Measurements from ENCODE around the gene UNC5C. TPM values are rescaled to one million over a fixed set of nuclear protein-coding genes. Genes with fewer than 3 reads are reported as not detected.
A peak's percentile ranks its signal among the peaks of the same experiment; 100 is the strongest.

UNC5C gene
- total RNA-seq, 1 experiment from 2014 or later: 0.50 TPM

DNA sequence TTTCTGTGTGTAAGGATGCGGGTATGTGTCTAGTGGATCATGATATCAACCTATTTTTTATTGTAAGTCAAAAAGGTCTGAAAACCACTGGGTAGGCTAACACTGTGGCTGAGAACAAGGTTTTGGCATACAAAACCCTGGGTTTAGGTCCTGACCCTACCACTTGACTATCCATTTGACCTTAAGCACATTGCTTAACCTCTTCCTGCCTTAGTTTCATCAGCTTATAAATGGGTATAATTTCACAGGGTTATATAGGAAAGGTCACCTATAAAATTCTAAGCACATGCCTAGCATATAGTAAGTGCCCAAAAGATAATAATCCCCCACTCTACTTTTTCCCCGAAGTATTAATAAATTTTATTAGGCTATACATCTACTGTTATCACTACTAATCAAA lies 263.0 kb downstream of the UNC5C start:
- in situ Hi-C loops (cut with HindIII; ENCODE audit: low pct_unique_long_range_greater_than_20kb, low sequenced_read_pairs): no loop called here

DNA sequence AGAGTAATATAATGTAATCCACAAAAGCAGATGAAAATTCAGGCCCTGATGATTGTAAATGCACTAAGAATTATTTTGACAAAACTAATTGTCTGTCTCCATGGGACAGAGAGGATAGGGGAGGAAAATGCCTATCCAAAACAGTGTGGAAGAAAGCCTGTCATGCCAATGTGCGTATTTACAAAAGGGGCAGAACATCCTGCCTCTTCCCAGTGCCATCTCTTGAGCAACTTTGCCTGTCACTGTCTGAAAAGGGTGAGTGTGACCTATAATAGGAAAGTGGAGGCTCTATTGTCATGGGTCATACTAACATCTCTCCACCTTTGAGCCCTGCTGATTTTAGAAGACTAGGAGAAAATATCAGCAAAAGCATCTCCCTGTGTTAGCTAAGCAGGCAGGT lies 264.1 kb downstream of the UNC5C start:
- DNase-seq (ENCODE audit: low read depth, low spot score): no peak
- in situ Hi-C loops (cut with HindIII; ENCODE audit: low pct_unique_long_range_greater_than_20kb, low sequenced_read_pairs): no loop called here

More for the DNA sequence above, 263.0 kb downstream of the UNC5C start:
- DNase-seq (ENCODE audit: low read depth, low spot score): no peak

DNA sequence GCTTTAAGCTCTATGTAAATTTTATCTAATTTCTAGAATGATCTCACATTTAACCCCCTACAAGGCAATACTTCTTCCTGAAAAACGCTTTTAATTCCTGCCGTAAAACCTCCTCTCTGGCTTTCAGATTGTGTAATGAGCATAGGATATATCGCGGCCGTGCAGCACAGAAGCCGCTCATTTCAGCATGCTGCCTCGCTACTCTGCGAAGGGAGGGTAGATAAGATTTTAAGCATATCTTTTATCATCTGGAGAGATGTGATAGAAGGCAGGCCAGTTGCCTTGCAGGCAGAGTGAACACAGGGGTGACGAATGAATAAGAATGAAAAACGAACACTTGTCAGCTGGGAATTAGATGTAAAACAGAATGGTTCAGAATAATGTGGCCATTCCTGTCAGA lies 265.5 kb downstream of the UNC5C start:
- in situ Hi-C loops (cut with HindIII; ENCODE audit: low pct_unique_long_range_greater_than_20kb, low sequenced_read_pairs): no loop called here
- DNase-seq (ENCODE audit: low read depth, low spot score): no peak

- DNase-seq (ENCODE audit: low read depth, low spot score): no peak
- in situ Hi-C loops (cut with HindIII; ENCODE audit: low pct_unique_long_range_greater_than_20kb, low sequenced_read_pairs): no loop called here
Measured at GRCh38 chr4:95272797-95273196, 276.0 kb downstream of the UNC5C start.

DNA sequence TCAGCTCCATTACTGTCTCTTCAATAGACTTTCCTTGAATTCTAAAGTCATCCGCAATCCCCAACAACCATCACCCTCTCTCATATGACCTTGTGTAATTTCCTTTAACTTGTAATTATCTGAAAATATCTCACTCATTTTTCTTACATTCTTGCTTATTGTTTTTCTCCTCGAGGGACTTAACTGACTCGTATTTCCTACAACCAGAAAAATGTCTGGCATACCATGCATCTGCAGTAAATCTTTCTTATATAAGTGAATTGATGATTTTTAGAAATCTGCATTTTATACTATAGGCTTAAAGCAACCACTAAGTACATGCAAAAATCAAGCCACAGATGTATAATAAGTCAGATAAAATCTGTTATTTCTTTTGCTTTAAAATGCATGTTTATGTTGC lies 276.7 kb downstream of the UNC5C start:
- DNase-seq (ENCODE audit: low read depth, low spot score): no peak
- in situ Hi-C loops (cut with HindIII; ENCODE audit: low pct_unique_long_range_greater_than_20kb, low sequenced_read_pairs): no loop called here

DNA sequence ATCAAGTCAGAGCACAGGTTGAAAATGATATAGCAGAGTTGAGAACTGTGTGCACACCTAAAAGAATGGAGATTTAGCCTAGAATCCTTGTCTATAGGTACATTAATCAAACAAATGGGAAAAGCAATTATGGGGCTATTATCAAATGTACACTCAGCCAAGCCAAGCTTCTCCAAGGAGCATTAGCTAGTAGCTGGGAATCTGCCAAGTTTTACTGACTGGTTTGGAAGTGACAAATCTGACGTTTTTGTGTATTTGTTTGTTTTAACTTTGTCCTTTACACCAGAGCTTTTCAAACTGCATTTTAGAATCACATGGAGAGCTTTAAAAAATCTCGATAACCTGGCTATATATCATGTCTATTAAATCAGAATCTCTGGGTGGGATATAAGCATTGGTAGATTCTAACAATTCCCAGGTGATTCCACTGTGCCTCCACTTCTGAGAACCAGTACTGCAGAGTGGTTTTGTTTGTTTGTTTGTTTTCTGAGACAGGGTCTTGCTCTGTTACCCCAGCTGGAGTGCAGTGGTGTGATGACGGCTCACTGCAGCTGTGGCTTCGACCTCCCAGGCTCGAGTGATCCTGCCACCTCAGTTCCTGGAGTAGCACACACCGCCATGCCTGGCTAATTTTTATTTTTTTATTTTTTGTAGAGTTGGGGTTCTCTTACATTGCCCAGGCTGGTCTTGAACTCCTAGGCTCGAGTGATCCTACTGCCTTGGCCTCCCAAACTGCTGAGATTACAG lies 279.8 kb downstream of the UNC5C start:
- in situ Hi-C loops (cut with HindIII; ENCODE audit: low pct_unique_long_range_greater_than_20kb, low sequenced_read_pairs): no loop called here
- no peak for DNase-seq (ENCODE audit: low read depth, low spot score)

- DNase-seq (ENCODE audit: low read depth, low spot score): no peak
- in situ Hi-C loops (cut with HindIII; ENCODE audit: low pct_unique_long_range_greater_than_20kb, low sequenced_read_pairs): no loop called here
Measured at GRCh38 chr4:95267081-95267480, 281.7 kb downstream of the UNC5C start.

DNA sequence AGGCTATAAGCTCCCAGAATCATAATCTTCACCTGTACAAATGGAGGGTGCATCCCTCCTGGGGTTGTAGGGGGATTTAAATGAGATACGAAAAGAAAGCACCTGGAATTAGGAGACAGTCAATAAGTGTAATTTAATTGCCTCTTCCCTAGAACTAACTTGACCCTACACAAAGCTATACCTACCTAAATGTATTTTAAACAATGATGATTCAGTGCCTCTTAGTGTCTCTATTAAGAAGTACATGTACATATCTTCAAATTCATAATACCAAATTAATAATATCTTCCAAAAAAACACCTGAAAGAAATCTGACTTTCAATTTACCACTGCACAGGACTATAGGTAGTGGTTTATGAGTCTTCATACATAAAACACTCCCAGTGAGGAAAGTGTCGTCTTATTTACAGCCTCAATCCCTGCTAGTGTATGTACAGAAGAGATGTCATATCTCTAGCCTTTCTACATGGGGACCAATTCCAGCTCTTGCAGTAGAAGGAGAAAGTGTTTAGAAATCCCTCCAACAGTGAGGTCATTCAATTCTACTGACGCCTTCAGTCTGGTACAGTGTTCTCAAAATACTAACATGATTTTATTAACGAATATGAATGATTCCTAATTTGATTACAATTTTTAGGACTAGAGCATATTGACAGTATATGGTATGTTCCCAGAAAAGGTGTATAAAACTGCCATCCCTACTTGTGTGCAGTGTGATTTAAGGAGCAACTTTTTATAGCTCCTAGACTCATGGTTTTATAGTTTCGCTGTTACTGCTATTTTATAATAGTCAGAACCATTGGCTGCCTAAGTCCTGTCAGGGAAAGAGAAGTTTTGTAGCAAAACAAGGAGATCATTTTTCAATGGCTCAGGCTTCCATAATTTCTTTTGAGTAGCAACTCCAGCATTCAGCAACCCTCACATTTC lies 282.7 kb downstream of the UNC5C start:
- in situ Hi-C loops (cut with HindIII; ENCODE audit: low pct_unique_long_range_greater_than_20kb, low sequenced_read_pairs): no loop called here
- no peak for DNase-seq (ENCODE audit: low read depth, low spot score)

DNA sequence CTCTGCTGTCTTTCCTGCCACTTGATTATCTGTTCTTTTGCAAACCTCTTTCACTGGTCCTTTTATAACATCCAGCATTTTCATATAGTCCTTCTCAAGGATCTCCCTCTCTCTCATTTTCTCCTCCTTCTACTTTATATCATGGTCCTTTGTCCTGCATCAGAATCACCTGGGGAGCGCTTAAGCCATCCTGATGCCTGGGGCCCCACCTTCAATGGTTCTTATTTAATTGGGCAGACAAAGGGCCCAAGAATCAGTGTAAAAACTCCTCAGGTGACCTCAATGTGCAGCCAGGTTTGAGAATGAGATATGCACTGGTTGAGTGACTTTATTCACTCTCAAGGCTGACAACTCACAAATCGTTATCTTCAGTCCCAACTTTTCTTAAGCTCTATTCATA lies 283.9 kb downstream of the UNC5C start:
- no peak for DNase-seq (ENCODE audit: low read depth, low spot score)
- in situ Hi-C loops (cut with HindIII; ENCODE audit: low pct_unique_long_range_greater_than_20kb, low sequenced_read_pairs): no loop called here

- DNase-seq (ENCODE audit: low read depth, low spot score): no peak
- in situ Hi-C loops (cut with HindIII; ENCODE audit: low pct_unique_long_range_greater_than_20kb, low sequenced_read_pairs): no loop called here
Measured at GRCh38 chr4:95263960-95264359, 284.8 kb downstream of the UNC5C start.

- in situ Hi-C loops (cut with HindIII; ENCODE audit: low pct_unique_long_range_greater_than_20kb, low sequenced_read_pairs): no loop called here
Measured at GRCh38 chr4:95263391-95263790, 285.4 kb downstream of the UNC5C start.

GRCh38 chr4:95256108-95256835 lies 292.5 kb downstream of the UNC5C start:
- no peak for DNase-seq (ENCODE audit: low read depth, low spot score)
- in situ Hi-C loops (cut with HindIII; ENCODE audit: low pct_unique_long_range_greater_than_20kb, low sequenced_read_pairs): no loop called here

More at GRCh38 chr4:95263391-95263790, 285.4 kb downstream of the UNC5C start:
- DNase-seq (ENCODE audit: low read depth, low spot score): no peak

- in situ Hi-C loops (cut with HindIII; ENCODE audit: low pct_unique_long_range_greater_than_20kb, low sequenced_read_pairs): no loop called here
- DNase-seq (ENCODE audit: low read depth, low spot score): no peak
Measured at GRCh38 chr4:95255396-95256107, 293.2 kb downstream of the UNC5C start.

DNA sequence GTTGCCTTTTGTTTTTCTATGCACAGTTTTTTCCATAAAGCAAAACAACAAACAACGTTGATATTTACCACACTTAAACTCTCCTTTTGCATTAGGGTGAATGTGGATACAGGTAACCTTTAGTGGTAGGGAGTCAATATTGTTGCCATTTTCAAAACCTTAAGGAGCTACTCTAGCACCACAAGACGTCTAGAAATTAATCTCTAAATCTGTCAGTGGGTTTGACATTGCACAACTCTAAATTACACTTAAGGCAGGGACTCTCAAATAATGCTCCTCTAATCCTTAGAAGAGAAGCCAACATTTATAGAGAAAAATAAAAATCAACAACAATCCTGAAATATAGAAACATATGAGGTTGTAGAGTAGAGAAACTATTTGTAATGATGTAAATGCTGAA lies 297.2 kb downstream of the UNC5C start:
- no peak for DNase-seq (ENCODE audit: low read depth, low spot score)
- in situ Hi-C loops (cut with HindIII; ENCODE audit: low pct_unique_long_range_greater_than_20kb, low sequenced_read_pairs): no loop called here

DNA sequence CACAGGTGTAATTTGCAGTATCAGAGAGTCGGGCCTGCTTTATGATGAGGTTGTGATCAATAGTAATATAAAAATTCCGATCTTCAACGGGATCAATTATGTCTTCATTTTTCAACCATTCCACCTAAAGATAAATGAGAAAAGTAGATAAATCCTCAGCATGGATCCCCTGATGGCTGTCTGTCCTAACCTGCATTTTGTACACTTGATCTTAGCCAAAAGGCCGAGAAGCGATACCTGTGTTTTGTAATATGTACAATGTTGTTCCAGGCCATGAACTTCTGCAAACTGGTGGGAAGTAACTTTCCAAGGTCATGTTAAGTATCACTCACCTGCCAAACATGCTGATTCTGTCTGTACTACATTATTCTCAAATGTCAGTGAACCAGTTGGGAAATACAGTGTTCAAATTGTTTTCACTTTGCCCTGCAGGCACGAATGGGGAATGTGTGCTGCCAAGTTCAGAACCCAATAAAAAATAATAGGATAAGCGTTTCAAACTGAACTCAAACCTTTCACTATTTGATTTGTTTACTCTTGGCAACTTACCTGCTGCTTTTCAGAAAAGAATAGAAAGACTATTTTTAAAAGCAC lies 298.1 kb downstream of the UNC5C start:
- peak; percentile 79 for DNase-seq (ENCODE audit: low read depth, low spot score)
- in situ Hi-C loops (cut with HindIII; ENCODE audit: low pct_unique_long_range_greater_than_20kb, low sequenced_read_pairs): no loop called here

DNA sequence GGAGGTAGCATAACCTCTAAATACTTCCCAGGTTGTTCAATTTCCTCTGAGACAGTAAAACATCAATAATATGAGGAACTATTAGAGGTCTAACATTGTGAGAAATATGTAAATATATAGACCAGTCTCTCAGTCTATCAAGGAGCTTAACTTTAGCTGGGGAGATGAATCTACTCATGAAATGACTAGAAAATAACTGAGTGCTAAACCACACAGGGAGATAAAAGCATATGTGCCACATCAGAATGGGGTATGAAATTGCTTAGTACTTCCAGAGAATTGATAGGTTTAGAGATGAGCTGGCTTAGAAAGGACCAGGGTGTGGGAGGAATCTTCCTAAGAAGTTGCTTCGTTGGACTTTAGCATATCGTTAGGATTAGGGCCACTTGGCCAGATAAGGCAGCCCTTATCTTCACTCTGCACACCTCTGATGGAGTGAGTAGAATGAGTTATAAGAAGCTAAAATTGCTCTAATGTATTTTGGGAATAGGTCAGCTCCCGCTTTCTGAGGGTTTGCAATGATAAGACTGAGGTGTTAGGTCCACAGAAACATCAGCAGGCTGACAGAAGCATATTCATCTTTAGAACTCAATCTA lies 299.2 kb downstream of the UNC5C start:
- no peak for DNase-seq (ENCODE audit: low read depth, low spot score)
- in situ Hi-C loops (cut with HindIII; ENCODE audit: low pct_unique_long_range_greater_than_20kb, low sequenced_read_pairs): no loop called here

Data from SK-MEL-5 (cell line).